H1 (cell line): Measurements from ENCODE around the gene POLR3E. TPM values are rescaled to one million over a fixed set of nuclear protein-coding genes. Genes with fewer than 3 reads are reported as not detected.

ENCODE experiments used
- CTCF ChIA-PET: fragments of 300-600 bp; sonication (Branson Sonifier 250); formaldehyde crosslinking; loops from one replicate; lab custom pipeline; 2021; ENCODE audit not compliant: partially characterized antibody; lab: Charles Lee
- POLR2A ChIA-PET: fragments of 300-600 bp; sonication (Branson Sonifier 250); formaldehyde crosslinking; loops from one replicate; lab custom pipeline; 2021; ENCODE audit warnings: inconsistent platforms; ENCODE audit not compliant: partially characterized antibody; lab: Charles Lee
- DNase-seq, 2 experiments: peaks; one replicate each; pipeline versions ENCODE4 v3.0.0 to v3.0.0-alpha.2; 2010 to 2022; ENCODE audit warnings: low spot score in 2 of 2, low read depth in 1 of 2, mixed read lengths in 1 of 2
- FAIRE-seq: peaks from 2 replicates; lab custom pipeline; 2011; peaks lifted over from hg19 to GRCh38; lab: Jason Lieb, UNC
- H2AFZ ChIP-seq: 2 replicates; pipeline ENCODE4 v1.8.1; 2012; ENCODE audit warnings: low read length, inconsistent platforms
- H2AK5ac ChIP-seq: 2 replicates; pipeline ENCODE4 v1.6.1; 2013; ENCODE audit warnings: low read depth, low read length
- H2BK120ac ChIP-seq: replicated peaks from 2 replicates; pipeline ENCODE3; 2013; ENCODE audit warnings: low read depth, low read length, inconsistent platforms
- H2BK12ac ChIP-seq: 2 replicates; pipeline ENCODE4 v1.6.1; 2013; ENCODE audit warnings: low read depth, low read length
- H2BK15ac ChIP-seq: 2 replicates; pipeline ENCODE4 v1.6.1; 2013; ENCODE audit warnings: low read length
- H2BK20ac ChIP-seq: 2 replicates; pipeline ENCODE4 v1.6.1; 2013; ENCODE audit warnings: low read length
- H2BK5ac ChIP-seq: 2 replicates; pipeline ENCODE4 v1.6.1; 2013; ENCODE audit warnings: low read depth, low read length
- H3K14ac ChIP-seq: 2 replicates; pipeline ENCODE4 v1.6.1; 2013; ENCODE audit warnings: inconsistent platforms; ENCODE audit not compliant: insufficient read length
- H3K18ac ChIP-seq: 2 replicates; pipeline ENCODE4 v1.6.1; 2013; ENCODE audit warnings: low read length; ENCODE audit errors: extremely low read depth
- H3K23ac ChIP-seq: 2 replicates; pipeline ENCODE4 v1.6.1; 2013; ENCODE audit warnings: inconsistent platforms; ENCODE audit not compliant: insufficient read length
- H3K23me2 ChIP-seq: 2 replicates; pipeline ENCODE4 v1.6.1; 2013; ENCODE audit warnings: low read depth, low read length
- H3K27ac ChIP-seq: 2 replicates; pipeline ENCODE4 v1.6.1; 2011; ENCODE audit warnings: low read depth, low read length, inconsistent platforms
- H3K27me3 ChIP-seq, 4 experiments: replicated peaks in 1 of 4; 1 replicate in 1 of 4; 2 replicates in 3 of 4; pipeline versions ENCODE4 v1.6.1 to v1.8.1; 2011 to 2013; ENCODE audit warnings: low read length in 3 of 4, mild to moderate bottlenecking in 3 of 4, inconsistent platforms in 2 of 4, mixed read lengths in 2 of 4, moderate library complexity in 1 of 4; ENCODE audit not compliant: control insufficient read depth in 3 of 4, insufficient read depth in 3 of 4; ENCODE audit errors: extremely low read depth in 1 of 4
- H3K36me3 ChIP-seq, 4 experiments: 2 replicates each; pipeline versions ENCODE4 v1.6.1 to v1.8.1; 2011 to 2013; ENCODE audit warnings: mild to moderate bottlenecking in 4 of 4, low read length in 3 of 4, moderate library complexity in 2 of 4, control low read depth in 1 of 4, inconsistent platforms in 1 of 4; ENCODE audit not compliant: insufficient read depth in 4 of 4, control insufficient read depth in 2 of 4
- H3K4ac ChIP-seq: replicated peaks from 2 replicates; pipeline ENCODE3; 2013; ENCODE audit warnings: low read length, low read depth, mixed read lengths, inconsistent platforms; ENCODE audit not compliant: insufficient read length
- H3K4me1 ChIP-seq, 4 experiments: replicated peaks in 1 of 4; 1 replicate in 1 of 4; 2 replicates in 3 of 4; pipeline versions ENCODE4 v1.6.1 to v1.8.1; 2011 to 2013; ENCODE audit warnings: low read length in 3 of 4, inconsistent platforms in 2 of 4, mixed read lengths in 1 of 4; ENCODE audit not compliant: insufficient read depth in 4 of 4, control insufficient read depth in 3 of 4
- H3K4me2 ChIP-seq, 2 experiments: 2 replicates each; pipeline versions ENCODE4 v1.6.1 to v1.8.1; 2011 to 2013; ENCODE audit warnings: low read depth in 2 of 2, low read length in 2 of 2, control low read depth in 1 of 2, inconsistent platforms in 1 of 2, mild to moderate bottlenecking in 1 of 2; ENCODE audit not compliant: insufficient read depth in 1 of 2
- H3K4me3 ChIP-seq, 4 experiments: fragments of 200-600, 300-600 bp in 1 of 4; sonication (generic), shearing (Covaris generic), sonication (Bioruptor Twin) in 1 of 4; 2 replicates each; pipeline versions ENCODE4 v1.5.1 to v1.8.1; 2011 to 2016; ENCODE audit warnings: low read length in 4 of 4, low read depth in 3 of 4, control low read depth in 2 of 4, inconsistent platforms in 2 of 4, mild to moderate bottlenecking in 2 of 4, mixed read lengths in 1 of 4, moderate library complexity in 1 of 4; ENCODE audit not compliant: insufficient read depth in 2 of 4; ENCODE audit errors: extremely low read depth in 1 of 4
- H3K56ac ChIP-seq: replicated peaks from 2 replicates; pipeline ENCODE3; 2013; ENCODE audit warnings: low read depth, mild to moderate bottlenecking, mixed read lengths, low read length, inconsistent platforms; ENCODE audit not compliant: insufficient read length
- H3K79me1 ChIP-seq: 2 replicates; pipeline ENCODE4 v1.6.1; 2013; ENCODE audit warnings: low read depth, low read length, control low read depth
- H3K79me2 ChIP-seq, 2 experiments: 2 replicates each; pipeline versions ENCODE4 v1.6.1 to v1.8.1; 2012 to 2013; ENCODE audit warnings: low read length in 2 of 2, mild to moderate bottlenecking in 2 of 2, inconsistent platforms in 1 of 2; ENCODE audit not compliant: insufficient read depth in 2 of 2, control insufficient read depth in 1 of 2
- H3K9ac ChIP-seq, 4 experiments: replicated peaks in 1 of 4; 1 replicate in 1 of 4; 2 replicates in 3 of 4; pipeline versions ENCODE4 v1.6.1 to v1.8.1; 2011 to 2013; ENCODE audit warnings: low read depth in 3 of 4, low read length in 3 of 4, control low read depth in 2 of 4, mild to moderate bottlenecking in 2 of 4, moderate library complexity in 2 of 4, inconsistent platforms in 1 of 4; ENCODE audit errors: extremely low read depth in 1 of 4
- H3K9me3 ChIP-seq, 2 experiments: 2 replicates each; pipeline versions ENCODE4 v1.6.1 to v1.8.1; 2012 to 2013; ENCODE audit warnings: mild to moderate bottlenecking in 2 of 2, moderate library complexity in 2 of 2, control low read depth in 1 of 2, inconsistent platforms in 1 of 2, low read depth in 1 of 2, low read length in 1 of 2, mixed read lengths in 1 of 2; ENCODE audit not compliant: insufficient read depth in 2 of 2
- H4K20me1 ChIP-seq, 2 experiments: replicated peaks in 1 of 2; 2 replicates each; pipeline versions ENCODE3 to v1.8.1; 2011 to 2013; ENCODE audit warnings: inconsistent platforms in 2 of 2, low read length in 2 of 2, mild to moderate bottlenecking in 1 of 2; ENCODE audit not compliant: insufficient read depth in 2 of 2, control insufficient read depth in 1 of 2
- H4K5ac ChIP-seq: 2 replicates; pipeline ENCODE4 v1.6.1; 2013; ENCODE audit warnings: low read length, low read depth, mixed read lengths, inconsistent platforms; ENCODE audit not compliant: insufficient read length
- H4K8ac ChIP-seq: 2 replicates; pipeline ENCODE4 v1.8.0; 2013; ENCODE audit warnings: mild to moderate bottlenecking, moderate library complexity, low read length, inconsistent platforms; ENCODE audit not compliant: insufficient read depth; ENCODE audit errors: extremely low read depth
- H4K91ac ChIP-seq: replicated peaks from 2 replicates; pipeline ENCODE3; 2013; ENCODE audit warnings: low read length, mixed read lengths, inconsistent platforms; ENCODE audit not compliant: insufficient read length
- CREB1 ChIP-seq: IDR thresholded peaks from 2 replicates; pipeline ENCODE4 v1.6.1; 2012; ENCODE audit warnings: inconsistent platforms
- JUND ChIP-seq: IDR thresholded peaks from 2 replicates; pipeline ENCODE4 v1.6.1; 2011; ENCODE audit warnings: mild to moderate bottlenecking, improper control_type of control experiment, low read length
- KDM5A ChIP-seq: fragments of 200-600 bp; IDR thresholded peaks from 2 replicates; pipeline ENCODE4 v1.7.1; 2012; ENCODE audit warnings: mild to moderate bottlenecking, low read length, inconsistent platforms, mixed read lengths
- PHF8 ChIP-seq: fragments of 200-600 bp; sonication (generic); conservative IDR thresholded peaks from 2 replicates; pipeline ENCODE4 v1.7.1; 2012; ENCODE audit warnings: low read depth, mild to moderate bottlenecking, inconsistent platforms, low read length, moderate library complexity
- RAD21 ChIP-seq, 2 experiments: IDR thresholded peaks in 1 of 2; conservative IDR thresholded peaks in 1 of 2; 2 replicates each; pipeline ENCODE4 v1.6.1; 2011; ENCODE audit warnings: low read depth in 2 of 2, low read length in 2 of 2, improper control_type of control experiment in 1 of 2, inconsistent platforms in 1 of 2, mild to moderate bottlenecking in 1 of 2, moderate library complexity in 1 of 2
- SIRT6 ChIP-seq: IDR thresholded peaks from one replicate; pipeline ENCODE4 v1.7.1; 2012; ENCODE audit warnings: low read length, inconsistent platforms
- ZNF274 ChIP-seq: IDR thresholded peaks from 2 replicates; pipeline ENCODE4 v1.7.0; 2012; ENCODE audit warnings: low read length, borderline replicate concordance; ENCODE audit errors: extremely low read depth
- WGBS, 2 experiments: shearing (Covaris generic) in 1 of 2; methylation state at CpG; one replicate each; pipeline versions ENCODE4 v1.1.6 to v1.1.7; 2013 to 2015; ENCODE audit warnings: low lambda C conversion rate in 2 of 2, mixed read lengths in 2 of 2, inconsistent platforms in 1 of 2, low coverage in 1 of 2, missing lambda C conversion rate in 1 of 2; ENCODE audit not compliant: insufficient replicate concordance in 2 of 2, insufficient coverage in 1 of 2, insufficient read length in 1 of 2; ENCODE audit errors: extremely low coverage in 1 of 2, missing lambda C conversion rate in 1 of 2; 5-methylcytosine and 5-hydroxymethylcytosine counted together
- polyA plus RNA-seq, 7 experiments: library from polyadenylated mRNA; depleted of rRNA in 3 of 7; stranded (reverse) in 5 of 7; unstranded in 2 of 7; fragments of >200 nt in 5 of 7; fragments of 200-250 nt in 2 of 7; gene quantifications; 1 replicate in 5 of 7; 2 replicates in 1 of 7; 4 replicates in 1 of 7; pipeline versions ENCODE4 v1.2.1 to v1.2.3, GENCODE V29; 2011 to 2013; ENCODE audit warnings: missing spikeins in 2 of 7, mixed read lengths in 2 of 7
- total RNA-seq: library from RNA; stranded (reverse); fragmentation: NEBNext Ultra II Directional; extraction: Animal tissue kit (Norgen Biotek cat#: 25700); gene quantifications from 2 replicates; pipeline ENCODE4 v1.2.1, GENCODE V29; 2021
- TF ChIP-seq, protein P1 (sequence below), 3 experiments: IDR thresholded peaks; 1 replicate in 2 of 3; 2 replicates in 1 of 3; pipeline versions ENCODE4 v1.5.1 to v1.6.1; 2011; ENCODE audit warnings: low read length in 3 of 3, mild to moderate bottlenecking in 3 of 3, inconsistent platforms in 2 of 3, low read depth in 1 of 3, moderate library complexity in 1 of 3; ENCODE audit not compliant: insufficient read depth in 1 of 3; ENCODE audit errors: control extremely low read depth in 1 of 3

Gene POLR3E
- total and polyA plus RNA-seq, 2 of the 8 experiments (the other 6 are each of a cell fraction or from before 2014, with no cell fraction given) = 96.5 to 125 TPM

DNA sequence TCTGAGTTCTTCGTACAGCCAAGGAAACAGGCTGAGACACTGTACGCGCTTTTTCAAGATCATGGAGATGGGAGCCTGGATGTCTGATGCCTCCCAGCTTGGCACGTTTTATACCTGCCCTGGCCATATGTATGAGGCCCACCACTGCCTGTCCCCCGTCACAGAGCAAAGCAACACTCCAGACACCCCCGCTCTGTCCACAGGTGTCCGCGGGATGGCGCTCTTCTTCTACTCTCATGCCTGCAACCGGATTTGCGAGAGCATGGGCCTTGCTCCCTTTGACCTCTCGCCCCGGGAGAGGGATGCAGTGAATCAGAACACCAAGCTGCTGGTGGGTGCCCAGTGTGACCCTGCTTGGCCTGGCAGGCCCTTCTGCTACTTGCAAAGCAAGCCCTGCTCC, 39.8 kb upstream of the POLR3E start:
- Histone ChIP-seq H3K27ac (no peak overlapping the region), H2BK5ac (no peak overlapping the region), H2AFZ (no peak overlapping the region), H2BK12ac (no peak overlapping the region), H3K18ac (no peak overlapping the region), H3K9ac (no peak overlapping the region), H3K79me2 (no peaks in the 10 kb centered on the region), H3K4ac (no peak overlapping the region), H3K79me1 (peaks cover 2% of the 10 kb centered on the region; the same call in 1 of the 2 replicates), H2BK20ac (no peak overlapping the region), H3K9me3 (0 out of 4 replicates have a peak, but pooled peaks cover 0 to 2% of the 10 kb centered on the region in 2 experiments), H3K14ac (no peak overlapping the region), H3K27me3 (no peaks in the 10 kb centered on the region), H4K5ac (no peak overlapping the region), H4K8ac (no peak overlapping the region)
- 92% methylated on average over 13 of the region's 13 CpGs; no CpG with 5 or more reads in 1 of the 2 experiments for WGBS, 2 experiments
- CTCF ChIA-PET = interaction anchor here (0.7 to 3.4 kb wide), 6 partner anchors 11 to 55 kb away, joined by 3 to 17 read pairs (median 4); no protein-coding TSS in a partner anchor
- TF ChIP-seq KDM5A = no peak
- no peak for TF ChIP-seq CREB1
- TF ChIP-seq, protein P1, sequence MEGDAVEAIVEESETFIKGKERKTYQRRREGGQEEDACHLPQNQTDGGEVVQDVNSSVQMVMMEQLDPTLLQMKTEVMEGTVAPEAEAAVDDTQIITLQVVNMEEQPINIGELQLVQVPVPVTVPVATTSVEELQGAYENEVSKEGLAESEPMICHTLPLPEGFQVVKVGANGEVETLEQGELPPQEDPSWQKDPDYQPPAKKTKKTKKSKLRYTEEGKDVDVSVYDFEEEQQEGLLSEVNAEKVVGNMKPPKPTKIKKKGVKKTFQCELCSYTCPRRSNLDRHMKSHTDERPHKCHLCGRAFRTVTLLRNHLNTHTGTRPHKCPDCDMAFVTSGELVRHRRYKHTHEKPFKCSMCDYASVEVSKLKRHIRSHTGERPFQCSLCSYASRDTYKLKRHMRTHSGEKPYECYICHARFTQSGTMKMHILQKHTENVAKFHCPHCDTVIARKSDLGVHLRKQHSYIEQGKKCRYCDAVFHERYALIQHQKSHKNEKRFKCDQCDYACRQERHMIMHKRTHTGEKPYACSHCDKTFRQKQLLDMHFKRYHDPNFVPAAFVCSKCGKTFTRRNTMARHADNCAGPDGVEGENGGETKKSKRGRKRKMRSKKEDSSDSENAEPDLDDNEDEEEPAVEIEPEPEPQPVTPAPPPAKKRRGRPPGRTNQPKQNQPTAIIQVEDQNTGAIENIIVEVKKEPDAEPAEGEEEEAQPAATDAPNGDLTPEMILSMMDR (IDR thresholded peaks at IDR 0.05; ENCODE audit: control extremely low read depth in 1 of 3, insufficient read depth in 1 of 3, low read depth in 1 of 3, low read length in 3 of 3) = peak in 1 of 3 experiments; percentile 21; a peak in 1 of 4 replicates
- no peak for TF ChIP-seq SIRT6
- no peak for TF ChIP-seq JUND
- TF ChIP-seq ZNF274 = no peak
- peak; percentile 11 to 30; a peak in 2 of 4 replicates for TF ChIP-seq RAD21 (IDR thresholded peaks at IDR 0.05 in 1 of 2, conservative IDR thresholded peaks at IDR 0.05 in 1 of 2; ENCODE audit: low read depth in 2 of 2, low read length in 2 of 2)
- no peak for TF ChIP-seq PHF8
- TF ChIP-seq, all 59 proteins: peak for 2
- peaks cover 7 to 47% (median 27%) of the 10 kb centered on the region in 4 experiments for H3K36me3 ChIP-seq
- FAIRE-seq (no peak), DNase-seq (no peak)
- peaks cover 0 to 2% of the 10 kb centered on the region in 2 experiments for H4K20me1 ChIP-seq
- H3K4me2 ChIP-seq = no peak overlapping the region
- no peak overlapping the region for H4K91ac ChIP-seq
- no peaks in the 10 kb centered on the region for H3K4me1 ChIP-seq
- no peak overlapping the region for H2BK120ac ChIP-seq
- H3K4me3 ChIP-seq = no peak overlapping the region
- no peaks in the 10 kb centered on the region for H3K23me2 ChIP-seq
- H3K23ac ChIP-seq = no peak overlapping the region
- no peak overlapping the region for H3K56ac ChIP-seq
- no peak overlapping the region for H2AK5ac ChIP-seq
- POLR2A ChIA-PET = interaction anchor here (1.6 to 1.8 kb wide), 2 partner anchors 12 to 43 kb away, joined by 4 read pairs; no protein-coding TSS in a partner anchor
- H2BK15ac ChIP-seq = no peak overlapping the region
